ENCODE data around the gene PTPRM. TPM values are rescaled to one million over a fixed set of nuclear protein-coding genes. Genes with fewer than 3 reads are reported as not detected.

PTPRM gene
- total and polyA plus RNA-seq, 9 donors: 61.7 to 91.5 (median 66.4) TPM

- peaks cover 2% of the 10 kb centered on the region for H3K4me1 ChIP-seq (ENCODE audit: control insufficient read depth, insufficient read depth, low read length)
Observed at GRCh38 chr18:7662866-7663265, 95.8 kb downstream of the PTPRM start.

GRCh38 chr18:7663366-7664312 lies 96.5 kb downstream of the PTPRM start:
- Histone ChIP-seq H3K4me1 (ENCODE audit: control insufficient read depth, insufficient read depth, low read length) (peaks cover 2% of the 10 kb centered on the region), H3K36me3 (ENCODE audit: control insufficient read depth, insufficient read depth, low read length) (no peaks in the 10 kb centered on the region), H3K9me3 (replicated peaks; ENCODE audit: control insufficient read depth, low read depth, low read length) (no peaks in the 10 kb centered on the region), H3K27ac (ENCODE audit: low read length) (no peak overlapping the region), H3K4me3 (ENCODE audit: low read length) (no peak overlapping the region), H3K27me3 (ENCODE audit: control insufficient read depth, insufficient read depth, low read length) (no peaks in the 10 kb centered on the region)
- no peak for DNase-seq
- 87% methylated on average over 4 of the region's 11 CpGs for WGBS (ENCODE audit: insufficient coverage)

More at GRCh38 chr18:7662866-7663265, 95.8 kb downstream of the PTPRM start:
- H3K27me3 ChIP-seq (ENCODE audit: control insufficient read depth, insufficient read depth, low read length): no peaks in the 10 kb centered on the region
- H3K4me3 ChIP-seq (ENCODE audit: low read length): no peak overlapping the region
- H3K27ac ChIP-seq (ENCODE audit: low read length): no peak overlapping the region
- WGBS (ENCODE audit: insufficient coverage): 88% methylated on average over 1 of the region's 2 CpGs
- no peaks in the 10 kb centered on the region for H3K36me3 ChIP-seq (ENCODE audit: control insufficient read depth, insufficient read depth, low read length)
- no peak for DNase-seq
- H3K9me3 ChIP-seq (replicated peaks; ENCODE audit: control insufficient read depth, low read depth, low read length): no peaks in the 10 kb centered on the region

- Histone ChIP-seq H3K4me3 (ENCODE audit: low read length) (no peak overlapping the region), H3K9me3 (replicated peaks; ENCODE audit: control insufficient read depth, low read depth, low read length) (no peaks in the 10 kb centered on the region), H3K36me3 (ENCODE audit: control insufficient read depth, insufficient read depth, low read length) (no peaks in the 10 kb centered on the region), H3K27ac (ENCODE audit: low read length) (no peak overlapping the region), H3K27me3 (ENCODE audit: control insufficient read depth, insufficient read depth, low read length) (no peaks in the 10 kb centered on the region), H3K4me1 (ENCODE audit: control insufficient read depth, insufficient read depth, low read length) (peaks cover 2% of the 10 kb centered on the region)
- no peak for DNase-seq
- 62% methylated on average over 2 of the region's 4 CpGs for WGBS (ENCODE audit: insufficient coverage)
Observed at GRCh38 chr18:7666195-7666776, 99.2 kb downstream of the PTPRM start.

DNA sequence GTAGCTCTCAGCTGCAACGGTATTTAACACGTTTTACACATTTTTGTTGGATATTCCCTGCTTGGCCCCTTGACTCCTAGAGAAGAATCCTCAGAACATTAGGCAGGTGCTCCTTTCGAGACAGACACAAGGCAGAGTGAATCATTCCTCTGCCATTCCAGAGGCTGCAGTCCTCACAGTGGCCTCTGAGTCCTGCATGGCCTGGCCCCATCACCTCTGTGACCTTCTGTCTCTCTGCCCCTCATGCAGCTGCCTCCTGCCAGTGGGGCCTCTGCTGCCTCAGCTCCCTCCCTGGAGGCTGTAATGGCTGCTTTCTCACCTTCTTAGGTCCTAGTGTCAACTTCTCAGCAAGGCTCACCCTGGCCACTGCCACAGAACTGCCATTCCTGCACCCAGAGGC lies 101.3 kb downstream of the PTPRM start:
- WGBS (ENCODE audit: insufficient coverage): 100% methylated on average over 1 of the region's 3 CpGs
- Histone ChIP-seq H3K27ac (ENCODE audit: low read length) (no peak overlapping the region), H3K4me3 (ENCODE audit: low read length) (no peak overlapping the region), H3K9me3 (replicated peaks; ENCODE audit: control insufficient read depth, low read depth, low read length) (no peaks in the 10 kb centered on the region), H3K36me3 (ENCODE audit: control insufficient read depth, insufficient read depth, low read length) (no peaks in the 10 kb centered on the region), H3K27me3 (ENCODE audit: control insufficient read depth, insufficient read depth, low read length) (no peaks in the 10 kb centered on the region), H3K4me1 (ENCODE audit: control insufficient read depth, insufficient read depth, low read length) (peaks cover 2% of the 10 kb centered on the region)
- no peak for DNase-seq

DNA sequence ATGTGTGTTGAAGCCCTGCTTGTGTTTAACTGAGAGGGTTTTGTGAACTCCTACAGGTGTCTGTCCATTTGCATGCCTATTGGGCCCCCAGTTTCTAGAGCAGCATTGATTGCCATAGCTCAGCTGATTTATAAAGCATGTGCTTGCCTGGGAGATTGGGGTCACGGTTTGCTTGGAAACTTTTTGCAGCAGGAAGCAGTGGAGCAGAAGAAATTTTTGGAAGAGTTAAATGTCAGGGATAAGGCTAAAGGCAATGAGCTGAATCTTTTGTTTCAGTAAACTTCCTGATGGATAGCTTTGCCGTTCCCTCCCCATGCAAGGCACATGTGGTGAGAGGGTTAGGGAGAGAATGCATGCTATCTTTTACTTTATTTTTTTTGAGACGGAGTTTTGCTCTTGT lies 102.2 kb downstream of the PTPRM start:
- DNase-seq: no peak
- Histone ChIP-seq H3K27me3 (ENCODE audit: control insufficient read depth, insufficient read depth, low read length) (no peaks in the 10 kb centered on the region), H3K9me3 (replicated peaks; ENCODE audit: control insufficient read depth, low read depth, low read length) (no peaks in the 10 kb centered on the region), H3K36me3 (ENCODE audit: control insufficient read depth, insufficient read depth, low read length) (no peaks in the 10 kb centered on the region), H3K27ac (ENCODE audit: low read length) (no peak overlapping the region), H3K4me3 (ENCODE audit: low read length) (no peak overlapping the region), H3K4me1 (ENCODE audit: control insufficient read depth, insufficient read depth, low read length) (no peaks in the 10 kb centered on the region)
- 47% methylated on average over 3 of the region's 3 CpGs for WGBS (ENCODE audit: insufficient coverage)

GRCh38 chr18:7671105-7671504 lies 104.0 kb downstream of the PTPRM start:
- Histone ChIP-seq H3K36me3 (ENCODE audit: control insufficient read depth, insufficient read depth, low read length) (no peaks in the 10 kb centered on the region), H3K9me3 (replicated peaks; ENCODE audit: control insufficient read depth, low read depth, low read length) (no peaks in the 10 kb centered on the region), H3K27ac (ENCODE audit: low read length) (no peak overlapping the region), H3K4me3 (ENCODE audit: low read length) (no peak overlapping the region), H3K27me3 (ENCODE audit: control insufficient read depth, insufficient read depth, low read length) (no peaks in the 10 kb centered on the region), H3K4me1 (ENCODE audit: control insufficient read depth, insufficient read depth, low read length) (peaks cover under 1% of the 10 kb centered on the region)
- no CpG with 5 or more reads among the region's 2 CpGs for WGBS (ENCODE audit: insufficient coverage)
- DNase-seq: no peak

GRCh38 chr18:7676253-7676873 lies 109.2 kb downstream of the PTPRM start:
- Histone ChIP-seq H3K36me3 (ENCODE audit: control insufficient read depth, insufficient read depth, low read length) (no peaks in the 10 kb centered on the region), H3K4me1 (ENCODE audit: control insufficient read depth, insufficient read depth, low read length) (peaks cover 12% of the 10 kb centered on the region), H3K9me3 (replicated peaks; ENCODE audit: control insufficient read depth, low read depth, low read length) (no peaks in the 10 kb centered on the region), H3K27ac (ENCODE audit: low read length) (peak overlapping the region; percentile 38), H3K4me3 (ENCODE audit: low read length) (no peak overlapping the region), H3K27me3 (ENCODE audit: control insufficient read depth, insufficient read depth, low read length) (no peaks in the 10 kb centered on the region)
- peak; percentile 38 for DNase-seq
- no CpG with 5 or more reads among the region's 8 CpGs for WGBS (ENCODE audit: insufficient coverage)

DNA sequence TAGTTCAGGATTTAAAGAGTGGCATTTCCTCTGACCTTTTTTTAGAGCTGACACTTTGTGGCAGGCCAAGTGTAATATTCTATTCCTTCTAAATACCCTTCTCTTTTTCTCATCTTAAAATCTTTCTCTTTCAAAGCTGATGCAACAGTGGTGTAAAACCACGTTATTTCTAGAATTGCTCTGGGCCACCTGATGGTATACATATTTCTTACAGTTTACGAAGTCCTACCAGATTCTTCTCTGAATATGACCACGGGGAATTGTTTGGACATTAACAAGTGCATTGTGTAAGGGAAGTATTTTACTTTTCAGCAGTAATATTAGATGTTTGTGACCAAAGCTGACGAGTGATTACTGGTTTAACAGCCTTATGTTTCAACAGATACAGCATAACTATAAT lies 109.9 kb downstream of the PTPRM start:
- no peak overlapping the region for H3K4me3 ChIP-seq (ENCODE audit: low read length)
- H3K9me3 ChIP-seq (replicated peaks; ENCODE audit: control insufficient read depth, low read depth, low read length): no peaks in the 10 kb centered on the region
- no peaks in the 10 kb centered on the region for H3K27me3 ChIP-seq (ENCODE audit: control insufficient read depth, insufficient read depth, low read length)
- peak; percentile 34 for DNase-seq
- H3K36me3 ChIP-seq (ENCODE audit: control insufficient read depth, insufficient read depth, low read length): no peaks in the 10 kb centered on the region
- no peak overlapping the region for H3K27ac ChIP-seq (ENCODE audit: low read length)
- WGBS (ENCODE audit: insufficient coverage): 33% methylated on average over 1 of the region's 4 CpGs
- peaks cover 12% of the 10 kb centered on the region for H3K4me1 ChIP-seq (ENCODE audit: control insufficient read depth, insufficient read depth, low read length)

DNA sequence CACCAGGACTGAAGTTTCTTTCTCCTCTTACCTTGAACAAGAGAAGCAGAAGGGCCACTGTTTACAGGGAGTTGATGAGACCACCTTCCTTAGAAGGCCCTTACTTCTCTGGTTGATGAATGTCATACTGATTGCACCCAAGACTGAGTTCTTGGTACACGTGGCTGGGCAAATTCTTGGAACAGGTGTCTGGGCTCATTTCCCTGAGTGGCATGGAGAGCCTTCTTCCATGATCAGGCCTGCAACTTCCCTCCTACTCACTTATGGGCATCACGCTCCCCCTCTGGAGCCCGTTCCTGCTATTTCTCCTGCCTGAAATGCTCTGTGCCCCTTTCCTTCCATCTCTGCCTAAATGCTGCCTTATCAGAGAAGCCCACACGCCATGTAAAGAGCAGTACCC lies 110.3 kb downstream of the PTPRM start:
- no peak overlapping the region for H3K4me3 ChIP-seq (ENCODE audit: low read length)
- 100% methylated on average over 2 of the region's 4 CpGs for WGBS (ENCODE audit: insufficient coverage)
- H3K27me3 ChIP-seq (ENCODE audit: control insufficient read depth, insufficient read depth, low read length): no peaks in the 10 kb centered on the region
- H3K4me1 ChIP-seq (ENCODE audit: control insufficient read depth, insufficient read depth, low read length): peaks cover 12% of the 10 kb centered on the region
- no peaks in the 10 kb centered on the region for H3K36me3 ChIP-seq (ENCODE audit: control insufficient read depth, insufficient read depth, low read length)
- no peak overlapping the region for H3K27ac ChIP-seq (ENCODE audit: low read length)
- H3K9me3 ChIP-seq (replicated peaks; ENCODE audit: control insufficient read depth, low read depth, low read length): no peaks in the 10 kb centered on the region
- DNase-seq: no peak

DNA sequence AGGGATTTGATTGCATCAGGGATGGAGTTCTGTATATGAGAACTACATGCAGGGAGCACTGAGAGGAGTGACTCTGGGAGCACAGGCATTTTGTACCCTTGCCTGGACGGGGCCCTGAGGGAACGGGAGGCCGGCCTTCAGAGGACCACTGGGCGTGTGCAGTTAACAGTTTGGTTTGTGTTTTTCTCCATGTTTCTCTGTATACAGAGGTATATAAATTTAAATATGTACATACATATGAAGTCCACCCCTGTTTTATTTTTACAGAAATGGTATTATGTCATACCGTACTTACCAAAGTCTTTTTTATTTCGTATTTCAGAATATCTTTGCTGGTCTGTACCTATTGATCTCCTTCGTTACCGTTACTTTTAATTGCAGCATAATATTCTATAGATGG lies 111.3 kb downstream of the PTPRM start:
- Histone ChIP-seq H3K4me1 (ENCODE audit: control insufficient read depth, insufficient read depth, low read length) (peaks cover 12% of the 10 kb centered on the region), H3K36me3 (ENCODE audit: control insufficient read depth, insufficient read depth, low read length) (no peaks in the 10 kb centered on the region), H3K27ac (ENCODE audit: low read length) (no peak overlapping the region), H3K4me3 (ENCODE audit: low read length) (no peak overlapping the region), H3K9me3 (replicated peaks; ENCODE audit: control insufficient read depth, low read depth, low read length) (no peaks in the 10 kb centered on the region), H3K27me3 (ENCODE audit: control insufficient read depth, insufficient read depth, low read length) (no peaks in the 10 kb centered on the region)
- DNase-seq: no peak
- no CpG with 5 or more reads among the region's 8 CpGs for WGBS (ENCODE audit: insufficient coverage)

All from muscle of leg (tissue), 11 donors.